GM19238 (cell line): ENCODE data around the gene ATP1A4.

Source experiments
- DNase-seq: peaks from one replicate; pipeline ENCODE4 v3.0.0; 2011; ENCODE audit warnings: low spot score; ENCODE audit not compliant: insufficient read length

ATP1A4 gene

DNA sequence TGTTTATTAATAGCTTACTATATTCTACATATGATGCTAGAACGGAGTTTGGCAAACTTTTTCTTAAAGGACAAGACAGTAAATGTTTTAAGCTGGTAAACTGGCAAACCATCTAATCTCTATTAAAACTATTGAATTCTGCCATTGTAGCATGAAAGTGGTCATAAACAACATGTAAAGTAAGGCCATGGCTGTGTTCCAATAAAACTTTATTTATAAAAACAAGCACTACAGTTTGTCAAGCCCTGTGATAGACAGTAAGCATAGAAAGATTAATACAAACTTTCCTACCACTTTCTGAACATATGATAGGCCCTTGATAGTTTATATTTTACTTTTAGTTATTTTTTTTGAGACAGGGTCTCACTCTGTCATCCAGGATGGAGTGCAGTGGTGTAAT is 76.2 kb downstream of the ATP1A4 start:
- DNase-seq: no peak

DNA sequence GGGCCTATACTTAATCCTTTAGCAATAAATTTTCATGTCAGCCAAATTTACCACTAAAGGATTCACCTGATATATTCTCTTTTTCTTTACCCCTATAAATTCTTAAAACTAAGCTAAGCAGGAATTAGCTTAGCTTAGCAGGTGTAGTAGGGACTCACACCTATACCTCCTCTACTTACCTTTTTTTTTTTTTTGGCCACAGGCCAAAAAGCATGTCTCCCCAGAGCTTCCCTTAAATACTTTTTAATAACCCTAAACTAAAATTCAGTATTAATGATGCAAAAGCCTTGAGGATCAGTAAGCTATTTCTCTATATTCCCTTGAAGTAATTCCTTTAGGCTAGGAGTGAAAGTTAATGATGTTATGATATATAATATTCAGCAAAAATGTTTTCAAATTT is 77.0 kb downstream of the ATP1A4 start:
- DNase-seq: no peak

DNA sequence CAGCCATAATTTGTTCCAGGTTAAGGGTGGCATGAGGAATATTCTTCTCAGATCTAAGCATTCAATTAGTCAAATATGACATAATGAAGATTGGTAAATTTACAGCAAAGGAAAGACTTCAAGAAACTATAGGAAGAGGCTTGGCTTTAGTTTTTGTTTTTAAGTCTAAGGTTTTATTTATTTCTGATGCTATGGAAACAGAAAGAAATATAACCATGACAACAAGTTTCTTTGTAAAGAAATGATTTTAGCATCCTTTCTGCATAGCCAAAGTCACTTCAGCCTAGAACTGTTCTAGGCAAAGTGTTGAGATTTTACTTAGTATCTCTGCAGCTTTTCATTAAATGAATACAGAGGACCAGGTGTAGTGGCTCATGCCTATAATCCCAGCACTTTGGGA is 81.5 kb downstream of the ATP1A4 start:
- DNase-seq: no peak
